GM12865 (cell line): ENCODE measurements around the gene ECE1.

Source experiments
- DNase-seq: peaks from one replicate; pipeline ENCODE4 v3.0.0; 2010; ENCODE audit warnings: low read depth
- H3K4me3 ChIP-seq: 2 replicates; pipeline ENCODE4 v1.5.1; 2011; ENCODE audit warnings: mild to moderate bottlenecking, low read depth, low read length, control low read depth
- CTCF ChIP-seq: IDR thresholded peaks from 2 replicates; pipeline ENCODE4 v1.5.1; 2011; ENCODE audit warnings: low read length, control low read depth, low read depth, inconsistent platforms; ENCODE audit not compliant: insufficient read depth; ENCODE audit errors: missing control alignments

ECE1 gene

DNA sequence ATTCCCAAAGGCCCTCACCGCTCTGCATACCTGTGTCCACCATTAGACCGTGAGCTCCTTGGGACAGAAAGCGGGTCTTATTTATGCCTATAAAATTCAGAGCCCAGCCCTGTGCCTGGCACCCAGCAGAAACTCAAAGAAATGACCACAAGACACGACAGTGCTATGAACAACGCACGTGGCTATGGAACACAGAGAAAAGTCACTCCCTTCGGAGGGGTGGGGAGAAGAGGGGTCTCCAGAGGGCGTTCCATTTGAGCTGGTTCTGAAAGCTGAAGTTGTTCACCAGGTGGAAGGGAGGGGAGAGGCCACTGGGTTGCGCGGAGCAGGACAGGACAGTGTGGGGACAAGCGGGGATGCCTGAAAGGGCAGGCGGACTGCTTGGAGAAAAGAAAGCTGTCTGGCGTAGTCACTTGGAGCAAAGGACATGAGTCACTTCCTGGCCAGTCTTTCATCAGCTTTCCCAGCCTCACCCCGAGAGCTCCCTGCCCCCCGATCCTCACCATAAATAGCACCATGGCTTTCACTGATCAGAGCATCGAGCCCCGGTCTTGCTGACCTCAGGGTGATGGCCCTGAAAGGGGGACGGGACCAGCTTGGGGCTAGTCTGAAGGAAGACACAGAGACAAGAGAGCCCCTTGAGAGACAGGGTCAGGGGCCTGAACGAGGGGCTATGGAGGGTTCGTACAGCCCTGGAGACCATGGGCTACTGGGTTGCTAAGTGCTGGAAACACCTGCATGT is 28.5 kb downstream of the ECE1 start:
- H3K4me3 ChIP-seq = no peak overlapping the region
- peak; percentile 8 for DNase-seq

DNA sequence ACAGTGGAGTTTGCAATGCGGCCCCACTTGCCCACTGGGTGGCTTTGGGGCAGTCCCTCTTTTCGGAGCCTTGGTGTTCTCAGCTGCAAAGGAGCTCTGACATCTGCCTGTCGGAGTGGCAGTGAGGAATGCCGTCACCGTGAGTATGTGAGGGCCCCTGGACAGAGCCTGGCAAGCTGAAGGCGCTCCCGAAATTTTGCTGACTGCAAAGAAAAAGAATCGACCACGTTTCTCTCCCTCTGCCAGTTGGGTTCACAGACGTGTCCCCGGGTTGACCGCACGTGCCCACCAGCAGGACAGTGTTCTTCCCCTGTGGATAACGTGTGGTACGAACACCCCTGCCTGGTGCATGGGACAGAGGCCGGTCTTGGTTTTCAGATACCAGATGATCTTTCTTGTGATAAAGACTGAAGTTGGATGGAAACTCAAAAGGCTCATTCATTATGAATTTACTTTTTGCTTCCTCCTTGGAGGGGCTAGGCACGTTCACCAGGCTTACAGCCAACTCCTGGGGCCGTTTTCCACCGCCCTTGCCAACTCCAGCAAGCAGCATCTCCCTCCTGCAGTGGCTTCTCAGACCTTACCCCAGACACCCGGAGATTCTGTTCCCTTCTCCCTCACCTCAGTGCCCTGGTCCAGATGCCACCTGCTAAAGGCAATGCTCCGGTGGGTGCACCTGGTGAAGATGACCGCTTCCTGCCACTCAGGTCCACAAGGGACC is 29.7 kb downstream of the ECE1 start:
- no peak overlapping the region for H3K4me3 ChIP-seq
- no peak for TF ChIP-seq CTCF
- no peak for DNase-seq

More for the DNA sequence above, 28.5 kb downstream of the ECE1 start:
- TF ChIP-seq CTCF = no peak

GRCh38 chr1:21259316-21260076 is 30.8 kb downstream of the ECE1 start:
- no peak for TF ChIP-seq CTCF
- no peak for DNase-seq
- no peak overlapping the region for H3K4me3 ChIP-seq

DNA sequence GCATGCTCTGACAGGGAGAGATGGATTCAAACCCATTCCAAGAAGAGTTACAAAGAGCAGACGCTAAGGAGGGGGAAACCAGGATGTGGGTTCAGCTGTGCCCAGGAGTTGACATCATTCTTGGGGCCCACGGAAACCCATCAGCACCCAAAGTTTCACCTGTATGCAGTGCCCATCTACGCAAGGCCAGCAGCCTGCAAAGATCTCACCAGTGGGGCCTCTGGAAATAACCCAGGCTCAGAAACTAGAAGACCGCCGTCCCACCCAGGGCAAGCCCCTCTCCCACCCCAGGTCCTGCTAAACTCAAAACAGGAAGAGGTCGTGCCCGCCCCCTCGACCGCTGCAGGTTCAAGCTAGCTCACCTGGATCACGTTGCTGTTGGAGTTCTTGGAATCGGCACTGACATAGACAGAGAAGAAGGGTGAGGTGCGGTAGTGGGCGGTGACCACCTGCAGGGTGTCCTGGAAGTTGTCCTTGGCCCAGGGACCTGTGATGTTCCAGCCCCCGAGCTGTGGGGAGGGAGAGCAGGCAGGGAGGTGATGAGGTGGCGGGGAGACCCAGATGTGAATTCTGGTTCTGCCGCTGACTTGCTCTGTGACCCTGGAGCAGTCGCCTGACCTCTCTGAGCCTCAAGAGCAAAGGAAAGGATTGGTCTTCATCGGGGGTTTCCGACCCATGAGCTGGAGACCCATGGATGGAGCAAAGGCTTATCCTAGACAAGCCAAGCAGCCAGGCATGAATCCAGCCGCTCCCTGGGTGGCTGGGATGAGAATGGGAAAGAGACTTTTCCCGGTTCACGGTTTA is 31.7 kb downstream of the ECE1 start:
- DNase-seq = no peak
- no peak for TF ChIP-seq CTCF
- no peak overlapping the region for H3K4me3 ChIP-seq

DNA sequence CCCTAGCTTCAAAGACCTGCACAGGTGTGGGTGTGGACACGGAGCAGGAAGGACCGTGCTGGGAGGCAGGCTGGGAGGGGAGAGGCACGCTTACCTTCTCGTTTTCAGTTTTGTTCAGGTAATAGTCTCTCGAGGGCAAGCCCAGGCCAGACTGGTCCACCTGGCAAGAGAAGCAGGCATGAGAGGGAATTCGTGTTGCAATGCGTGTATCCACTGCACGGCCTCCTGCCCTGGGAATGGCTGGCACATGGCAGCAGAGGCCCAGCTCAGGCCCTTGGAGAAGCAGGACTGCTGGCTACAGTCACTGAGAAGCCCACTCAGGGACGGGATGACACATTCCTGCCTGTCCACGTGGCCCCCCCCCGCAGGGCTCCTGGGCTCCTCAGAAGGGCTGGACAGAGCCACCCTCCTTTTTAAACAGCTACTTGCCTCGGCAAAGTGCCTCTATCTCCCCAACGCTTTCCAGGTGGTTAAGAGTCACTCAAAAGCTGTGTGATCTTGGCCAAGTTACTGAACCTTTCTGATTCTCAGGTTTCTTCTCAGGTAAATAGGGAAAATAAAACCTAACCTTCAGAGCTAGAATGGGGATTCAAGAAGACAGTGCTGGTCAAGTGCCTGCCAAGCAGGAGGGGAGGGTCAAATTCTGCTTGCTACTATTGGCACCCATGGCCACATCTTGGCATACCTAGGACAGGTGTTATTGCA is 32.7 kb downstream of the ECE1 start:
- TF ChIP-seq CTCF = no peak
- H3K4me3 ChIP-seq = no peak overlapping the region
- no peak for DNase-seq

GRCh38 chr1:21256776-21257175 is 33.5 kb downstream of the ECE1 start:
- DNase-seq = no peak
- no peak for TF ChIP-seq CTCF
- H3K4me3 ChIP-seq = no peak overlapping the region
